Uterus (tissue), 2 donors: Measurements from ENCODE around the gene COL6A3.

ENCODE experiments used
- POLR2A ChIP-seq, 2 donors: fragments of 450-650 bp; IDR thresholded peaks; one replicate each; pipeline ENCODE4 v1.6.1; 2016; ENCODE audit warnings: antibody characterized with exemption in 2 of 2, mild to moderate bottlenecking in 1 of 2, moderate library complexity in 1 of 2
- TF ChIP-seq, protein P1 (sequence below), 4 experiments: fragments of 200-600 bp in 2 of 4; fragments of 450-650 bp in 2 of 4; sonication (generic) in 2 of 4; IDR thresholded peaks; one replicate each; pipeline ENCODE4 v1.5.1; 2016 to 2019; ENCODE audit warnings: antibody characterized with exemption in 4 of 4, mild to moderate bottlenecking in 2 of 4, moderate library complexity in 1 of 4

DNA sequence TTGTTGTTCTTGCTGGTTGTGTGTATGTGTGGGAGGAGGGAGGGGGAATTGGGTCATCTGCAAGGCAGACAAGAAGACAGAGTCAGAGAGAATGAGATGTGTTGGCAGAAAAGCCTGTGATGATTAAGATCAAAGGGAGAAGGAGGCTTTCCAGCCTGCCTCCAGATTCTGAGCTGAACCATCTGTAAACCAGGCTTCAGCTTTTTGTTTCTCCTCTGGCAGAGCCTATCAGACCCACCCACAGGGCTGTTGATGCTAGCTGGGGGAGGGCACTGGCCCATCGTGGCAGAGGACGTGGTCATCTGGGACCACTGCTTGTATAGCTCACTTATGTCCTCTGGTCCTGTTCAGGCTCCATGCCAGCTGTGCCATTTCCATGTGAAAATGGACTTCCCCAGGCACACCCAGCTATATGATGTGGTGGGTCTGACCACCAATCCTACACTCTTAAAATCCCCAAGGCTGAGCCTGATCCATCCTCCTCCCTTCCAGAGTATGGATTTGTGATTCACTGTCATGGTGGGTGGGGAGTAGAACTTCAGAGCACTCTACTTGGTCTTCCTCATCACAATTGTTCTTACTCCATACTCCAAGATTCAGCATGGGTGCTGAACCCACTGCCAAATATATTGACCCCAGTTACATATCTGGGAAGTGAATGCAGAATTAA lies 27.8 kb upstream of the COL6A3 start:
- TF ChIP-seq, protein P1, sequence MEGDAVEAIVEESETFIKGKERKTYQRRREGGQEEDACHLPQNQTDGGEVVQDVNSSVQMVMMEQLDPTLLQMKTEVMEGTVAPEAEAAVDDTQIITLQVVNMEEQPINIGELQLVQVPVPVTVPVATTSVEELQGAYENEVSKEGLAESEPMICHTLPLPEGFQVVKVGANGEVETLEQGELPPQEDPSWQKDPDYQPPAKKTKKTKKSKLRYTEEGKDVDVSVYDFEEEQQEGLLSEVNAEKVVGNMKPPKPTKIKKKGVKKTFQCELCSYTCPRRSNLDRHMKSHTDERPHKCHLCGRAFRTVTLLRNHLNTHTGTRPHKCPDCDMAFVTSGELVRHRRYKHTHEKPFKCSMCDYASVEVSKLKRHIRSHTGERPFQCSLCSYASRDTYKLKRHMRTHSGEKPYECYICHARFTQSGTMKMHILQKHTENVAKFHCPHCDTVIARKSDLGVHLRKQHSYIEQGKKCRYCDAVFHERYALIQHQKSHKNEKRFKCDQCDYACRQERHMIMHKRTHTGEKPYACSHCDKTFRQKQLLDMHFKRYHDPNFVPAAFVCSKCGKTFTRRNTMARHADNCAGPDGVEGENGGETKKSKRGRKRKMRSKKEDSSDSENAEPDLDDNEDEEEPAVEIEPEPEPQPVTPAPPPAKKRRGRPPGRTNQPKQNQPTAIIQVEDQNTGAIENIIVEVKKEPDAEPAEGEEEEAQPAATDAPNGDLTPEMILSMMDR (IDR thresholded peaks at IDR 0.05), result no peak
- no peak for TF ChIP-seq POLR2A (IDR thresholded peaks at IDR 0.05)
